K562 (cell line): ENCODE results near the gene CEP78. TPM values are rescaled to one million over a fixed set of nuclear protein-coding genes. Genes with fewer than 3 reads are reported as not detected.

Source experiments
- ATAC-seq: fragments of 200-7000 bp; cut with Tn5 transposase; 3 replicates; pipeline ENCODE4 v1.9.1; 2020; ENCODE audit warnings: moderate library complexity
- BruUV-seq: library from RNA; stranded (reverse); fragments of 400-500 nt; replicated peaks from 2 replicates; lab custom pipeline; 2021; lab: Mats Ljungman, UMichigan
- CTCF ChIA-PET: fragments of 300-600 bp; formaldehyde crosslinking; extraction: SDS; loops from one replicate; lab custom pipeline; 2021; ENCODE audit warnings: low intra/inter-chr PET ratio; lab: Yijun Ruan, JAX
- POLR2A ChIA-PET: fragments of 300-600, 350-650 bp; sonication (Branson Sonifier 250); formaldehyde crosslinking; extraction: SDS; loops from one replicate; lab custom pipeline; 2021; ENCODE audit warnings: antibody characterized with exemption, inconsistent platforms; lab: Yijun Ruan, JAX
- DNase-seq, 4 experiments: peaks; one replicate each; pipeline versions ENCODE4 v3.0.0 to v3.0.0-alpha.2; 2011 to 2018; ENCODE audit warnings: low spot score in 3 of 4, mixed read lengths in 3 of 4; ENCODE audit errors: extremely low read depth in 1 of 4
- FAIRE-seq: peaks from 2 replicates; lab custom pipeline; 2011; peaks lifted over from hg19 to GRCh38; lab: Jason Lieb, UNC
- H2AFZ ChIP-seq: 2 replicates; pipeline ENCODE4 v1.6.0; 2011; ENCODE audit warnings: low read depth, low read length, control low read depth, inconsistent platforms
- H3K27ac ChIP-seq: fragments of 200-600 bp; 3 replicates; pipeline ENCODE4 v1.8.0; 2011; ENCODE audit warnings: low read depth, mild to moderate bottlenecking, control low read depth, inconsistent platforms, low read length, moderate library complexity, mixed read lengths; ENCODE audit errors: extremely low read depth
- H3K27me3 ChIP-seq, 2 experiments: fragments of 300-600 bp in 1 of 2; 2 replicates in 1 of 2; 3 replicates in 1 of 2; pipeline versions ENCODE4 v1.6.0 to v1.8.0; 2011; ENCODE audit warnings: inconsistent platforms in 2 of 2, low read length in 2 of 2, mild to moderate bottlenecking in 1 of 2, mixed read lengths in 1 of 2, moderate library complexity in 1 of 2; ENCODE audit not compliant: control insufficient read depth in 2 of 2, insufficient read depth in 2 of 2
- H3K36me3 ChIP-seq: fragments of 300-600 bp; 3 replicates; pipeline ENCODE4 v1.8.0; 2011; ENCODE audit warnings: mild to moderate bottlenecking, low read length, inconsistent platforms; ENCODE audit not compliant: control insufficient read depth, insufficient read depth
- H3K4me1 ChIP-seq, 2 experiments: fragments of 200-600 bp in 1 of 2; replicated peaks in 1 of 2; 2 replicates in 1 of 2; 3 replicates in 1 of 2; pipeline versions ENCODE4 v1.5.1 to v1.8.0; 2011; ENCODE audit warnings: inconsistent platforms in 2 of 2, low read length in 2 of 2, mild to moderate bottlenecking in 1 of 2, mixed read lengths in 1 of 2, moderate library complexity in 1 of 2; ENCODE audit not compliant: control insufficient read depth in 2 of 2, insufficient read depth in 2 of 2
- H3K4me2 ChIP-seq: 2 replicates; pipeline ENCODE4 v1.6.1; 2011; ENCODE audit warnings: low read length, control low read depth, inconsistent platforms, mixed read lengths; ENCODE audit not compliant: insufficient read depth
- H3K4me3 ChIP-seq: fragments of 200-600 bp; sonication (generic), shearing (Covaris generic); 2 replicates; pipeline ENCODE4 v1.5.1; 2016; ENCODE audit warnings: control low read depth, inconsistent platforms
- H3K79me2 ChIP-seq: fragments of 200-600 bp; 3 replicates; pipeline ENCODE4 v1.8.0; 2011; ENCODE audit warnings: low read length, inconsistent platforms; ENCODE audit not compliant: control insufficient read depth, insufficient read depth
- H3K9ac ChIP-seq, 2 experiments: 2 replicates each; pipeline versions ENCODE4 v1.6.0 to v1.6.1; 2011; ENCODE audit warnings: low read depth in 2 of 2, low read length in 2 of 2, control low read depth in 1 of 2, inconsistent platforms in 1 of 2, mild to moderate bottlenecking in 1 of 2, mixed read lengths in 1 of 2; ENCODE audit not compliant: insufficient read depth in 1 of 2
- H3K9me1 ChIP-seq: one replicate; pipeline ENCODE4 v1.6.0; 2011; ENCODE audit warnings: inconsistent platforms, mild to moderate bottlenecking, low read length, moderate library complexity; ENCODE audit not compliant: control insufficient read depth, insufficient read depth
- H3K9me3 ChIP-seq: replicated peaks from 2 replicates; pipeline ENCODE4 v1.5.1; 2011; ENCODE audit warnings: low read depth, low read length, inconsistent platforms; ENCODE audit not compliant: control insufficient read depth, insufficient read depth
- H4K20me1 ChIP-seq: replicated peaks from 2 replicates; pipeline ENCODE4 v1.6.1; 2011; ENCODE audit warnings: low read length, inconsistent platforms, mixed read lengths; ENCODE audit not compliant: control insufficient read depth, insufficient read depth
- BRD4 ChIP-seq: fragments of 200-600 bp; sonication (generic); IDR thresholded peaks from 2 replicates; pipeline ENCODE4 v1.6.1; 2017; ENCODE audit warnings: inconsistent platforms
- CSDE1 ChIP-seq, 2 experiments: fragments of 450-650 bp; IDR thresholded peaks; 2 replicates each; pipeline ENCODE4 v1.6.1; 2016; ENCODE audit warnings: mild to moderate bottlenecking in 1 of 2
- EP400 ChIP-seq: fragments of 450-650 bp; IDR thresholded peaks from 2 replicates; pipeline ENCODE4 v1.6.1; 2017; ENCODE audit warnings: antibody characterized with exemption, mild to moderate bottlenecking, moderate library complexity
- FOXA1 ChIP-seq: fragments of 450-650 bp; IDR thresholded peaks from 2 replicates; pipeline ENCODE4 v1.6.1; 2016; ENCODE audit warnings: mild to moderate bottlenecking, borderline replicate concordance
- KLF16 ChIP-seq: IDR thresholded peaks from 2 replicates; pipeline ENCODE4 v1.6.1; 2016; ENCODE audit warnings: antibody characterized with exemption
- MYBL2 ChIP-seq, 2 experiments: fragments of 450-650 bp in 1 of 2; sonication (generic) in 1 of 2; formaldehyde crosslinking in 1 of 2; IDR thresholded peaks; 2 replicates each; pipeline versions ENCODE4 v1.6.1 to v1.8.1; 2017 to 2022; ENCODE audit warnings: borderline replicate concordance in 1 of 2, inconsistent platforms in 1 of 2, low read depth in 1 of 2, mild to moderate bottlenecking in 1 of 2, missing genetic modification reagents in 1 of 2, moderate library complexity in 1 of 2
- PCBP2 ChIP-seq: fragments of 200-400 bp; formaldehyde crosslinking; IDR thresholded peaks from 2 replicates; pipeline ENCODE4 v1.6.1; 2018; ENCODE audit warnings: low read length, low read depth, mild to moderate bottlenecking, moderate library complexity; ENCODE audit not compliant: poor library complexity, severe bottlenecking
- POLR2AphosphoS5 ChIP-seq: IDR thresholded peaks from 2 replicates; pipeline ENCODE4 v1.6.1; 2011; ENCODE audit warnings: mild to moderate bottlenecking, low read depth, low read length, moderate library complexity; ENCODE audit not compliant: control insufficient read depth, insufficient read depth
- RUNX1 ChIP-seq: sonication (generic); IDR thresholded peaks from 2 replicates; pipeline ENCODE4 v1.6.1; 2016; ENCODE audit warnings: antibody characterized with exemption, low read depth
- SOX6 ChIP-seq: fragments of 450-650 bp; IDR thresholded peaks from 2 replicates; pipeline ENCODE4 v1.6.1; 2014; ENCODE audit warnings: mild to moderate bottlenecking
- TBP ChIP-seq: optimal IDR thresholded peaks from 2 replicates; pipeline ENCODE3; 2011; ENCODE audit warnings: low read depth, low read length, improper control_type of control experiment
- U2AF1 ChIP-seq: fragments of 200-400 bp; formaldehyde crosslinking; optimal IDR thresholded peaks from 2 replicates; pipeline ENCODE3; 2017; ENCODE audit warnings: mild to moderate bottlenecking, low read depth, low read length, moderate library complexity
- ZFP36 ChIP-seq: fragments of 150-350 bp; IDR thresholded peaks from 2 replicates; pipeline ENCODE4 v1.6.1; 2018; ENCODE audit warnings: low read length, low read depth; ENCODE audit not compliant: partially characterized antibody
- ZNF699 ChIP-seq: fragments of 250-450 bp; sonication (Bioruptor Pico); IDR thresholded peaks from 2 replicates; pipeline ENCODE4 v1.8.0; 2021; ENCODE audit warnings: mild to moderate bottlenecking, moderate library complexity; ENCODE audit not compliant: insufficient replicate concordance
- WGBS: fragments of 100-300 bp; shearing (Covaris generic); methylation state at CpG from one replicate; pipeline ENCODE4 v1.1.6; 2016; ENCODE audit warnings: low coverage, mixed read lengths; ENCODE audit not compliant: insufficient coverage; ENCODE audit errors: missing lambda C conversion rate; 5-methylcytosine and 5-hydroxymethylcytosine counted together
- in situ Hi-C: fragments of 300-500 bp; cut with MboI; formaldehyde crosslinking; loops from 4 replicates; pipeline ENCODE4 v1.15.0; 2018; ENCODE audit warnings: inconsistent platforms, mixed read lengths
- intact Hi-C: fragments of 100-400 bp; cut with micrococcal nuclease; formaldehyde crosslinking; loops from 2 replicates; pipeline ENCODE4 v1.14.2; 2022
- polyA plus RNA-seq, 8 experiments: library from polyadenylated mRNA; depleted of rRNA in 4 of 8; stranded (reverse) in 5 of 8; unstranded in 3 of 8; fragments of >200 nt; fragmentation: Nextera tagmentation in 2 of 8; fragmentation: Illumina TruSeq in 1 of 8; extraction: Ambion mirVana in 2 of 8; extraction: Trizol in 1 of 8; gene quantifications; 2 replicates each; pipeline versions ENCODE4 v1.2.1 to v1.2.3, GENCODE V29; 2011 to 2014; ENCODE audit warnings: inconsistent platforms in 1 of 8, missing spikeins in 1 of 8
- total RNA-seq, 7 experiments: library from RNA; depleted of rRNA in 6 of 7; stranded (reverse); fragments of >200 nt in 6 of 7; fragmentation: Illumina TruSeq in 2 of 7; extraction: Trizol in 2 of 7; gene quantifications; 2 replicates each; pipeline versions ENCODE4 v1.2.1 to v1.2.3, GENCODE V29; 2011 to 2021; ENCODE audit warnings: low replicate concordance in 1 of 7
- TF ChIP-seq, protein P1 (sequence below): IDR thresholded peaks from 3 replicates; pipeline ENCODE4 v1.6.1; 2011; ENCODE audit warnings: borderline replicate concordance, mild to moderate bottlenecking; ENCODE audit not compliant: insufficient read length, insufficient read depth
- TF ChIP-seq, protein P2 (sequence below): fragments of 450-650 bp; IDR thresholded peaks from 2 replicates; pipeline ENCODE4 v1.6.1; 2016; ENCODE audit warnings: missing biosample characterization, missing genetic modification characterization

CEP78 gene
- total and polyA plus RNA-seq, 9 of the 15 experiments (the other 6 are each of a cell fraction or from before 2014, with no cell fraction given) = 3.5 to 26.0 (median 21.5) TPM

DNA sequence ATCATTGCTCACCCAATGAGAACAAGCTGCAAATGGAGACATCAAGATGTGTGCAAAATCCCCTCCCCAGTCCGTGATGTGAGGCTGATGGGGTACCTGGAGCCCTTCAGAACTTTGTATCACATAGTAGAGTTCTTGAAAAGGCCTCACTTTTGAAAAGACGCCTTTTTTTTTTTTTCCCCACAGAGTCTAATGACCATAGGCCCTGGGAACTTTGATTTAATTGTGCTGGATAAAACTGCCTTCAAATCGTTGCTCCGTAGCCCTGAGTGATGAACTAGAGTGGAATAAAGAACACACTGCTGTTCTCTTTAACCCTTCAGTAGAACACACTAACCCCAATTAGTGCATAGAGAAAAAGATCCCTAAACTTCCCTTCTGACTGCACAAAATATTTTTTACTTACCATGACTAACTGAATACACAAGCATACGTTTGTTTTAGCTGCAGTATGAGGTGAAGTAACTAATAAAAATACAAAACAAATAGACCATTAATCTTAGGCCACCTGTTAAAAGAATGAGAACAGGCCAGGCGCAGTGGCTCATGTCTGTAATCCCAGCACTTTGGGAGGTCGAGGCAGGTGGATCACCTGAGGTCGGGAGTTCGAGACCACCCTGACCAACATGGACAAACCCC lies 76.1 kb downstream of the CEP78 start:
- H3K27me3 ChIP-seq = no peaks in the 10 kb centered on the region

DNA sequence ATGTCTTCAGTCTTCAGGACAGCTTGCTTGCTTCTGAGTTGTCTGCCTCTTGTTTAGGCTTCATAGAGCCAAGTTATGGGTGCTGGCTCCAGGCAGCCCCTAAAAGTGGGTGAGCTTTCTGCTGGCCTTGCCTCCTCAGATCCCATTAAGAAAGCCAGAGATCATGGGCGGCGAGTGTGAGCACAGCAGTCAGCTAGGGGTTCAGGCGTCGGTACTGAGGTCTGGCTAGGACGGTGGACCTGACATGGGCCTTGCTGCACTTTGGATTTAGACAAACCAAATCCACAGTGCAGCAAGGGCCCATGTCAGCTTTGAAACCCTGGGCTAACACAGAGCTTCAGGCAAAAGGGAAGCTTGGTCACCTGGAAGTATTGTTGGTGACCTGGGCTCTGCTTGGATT lies 78.7 kb downstream of the CEP78 start:
- in situ Hi-C loops (no loop called here), intact Hi-C loops (no loop called here)
- 0 out of 2 replicates have a peak, but pooled peaks cover 4% of the 10 kb centered on the region for H4K20me1 ChIP-seq
- TF ChIP-seq CSDE1 (IDR thresholded peaks at IDR 0.05) (no peak), SOX6 (no peak), PCBP2 (no peak), ZNF699 (CRISPR knock-in tag) (no peak), TBP (no peak), POLR2AphosphoS5 (no peak)
- TF ChIP-seq, protein P1, sequence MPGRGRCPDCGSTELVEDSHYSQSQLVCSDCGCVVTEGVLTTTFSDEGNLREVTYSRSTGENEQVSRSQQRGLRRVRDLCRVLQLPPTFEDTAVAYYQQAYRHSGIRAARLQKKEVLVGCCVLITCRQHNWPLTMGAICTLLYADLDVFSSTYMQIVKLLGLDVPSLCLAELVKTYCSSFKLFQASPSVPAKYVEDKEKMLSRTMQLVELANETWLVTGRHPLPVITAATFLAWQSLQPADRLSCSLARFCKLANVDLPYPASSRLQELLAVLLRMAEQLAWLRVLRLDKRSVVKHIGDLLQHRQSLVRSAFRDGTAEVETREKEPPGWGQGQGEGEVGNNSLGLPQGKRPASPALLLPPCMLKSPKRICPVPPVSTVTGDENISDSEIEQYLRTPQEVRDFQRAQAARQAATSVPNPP = no peak
- TF ChIP-seq, protein P2, sequence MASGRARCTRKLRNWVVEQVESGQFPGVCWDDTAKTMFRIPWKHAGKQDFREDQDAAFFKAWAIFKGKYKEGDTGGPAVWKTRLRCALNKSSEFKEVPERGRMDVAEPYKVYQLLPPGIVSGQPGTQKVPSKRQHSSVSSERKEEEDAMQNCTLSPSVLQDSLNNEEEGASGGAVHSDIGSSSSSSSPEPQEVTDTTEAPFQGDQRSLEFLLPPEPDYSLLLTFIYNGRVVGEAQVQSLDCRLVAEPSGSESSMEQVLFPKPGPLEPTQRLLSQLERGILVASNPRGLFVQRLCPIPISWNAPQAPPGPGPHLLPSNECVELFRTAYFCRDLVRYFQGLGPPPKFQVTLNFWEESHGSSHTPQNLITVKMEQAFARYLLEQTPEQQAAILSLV (tag) = no peak
- no TSS peak for BruUV-seq
- H3K79me2 ChIP-seq = no peaks in the 10 kb centered on the region
- ATAC-seq = no peak
- H3K9ac ChIP-seq = no peak overlapping the region
- H3K36me3 ChIP-seq = peaks cover 58% of the 10 kb centered on the region; the same call in 2 of the 3 replicates
- no peak for DNase-seq
- no peaks in the 10 kb centered on the region; a peak in 1 of 5 replicates for H3K4me1 ChIP-seq
- H3K9me1 ChIP-seq = no peaks in the 10 kb centered on the region
- FAIRE-seq = no peak
- H3K4me2 ChIP-seq = no peak overlapping the region
- H2AFZ ChIP-seq = no peak overlapping the region
- no peaks in the 10 kb centered on the region for H3K27me3 ChIP-seq
- H3K27ac ChIP-seq = no peak overlapping the region
- ChIA-PET CTCF (no interaction called here), POLR2A (interaction anchor here (1.6 to 2.6 kb wide), 4 partner anchors 11 to 17 kb away, joined by 4 to 13 read pairs (median 10); partner anchors contain the start of gene PSAT1)
- no peaks in the 10 kb centered on the region for H3K9me3 ChIP-seq
- no peak overlapping the region for H3K4me3 ChIP-seq
- WGBS = 100% methylated on average over 3 of the region's 5 CpGs

More for the DNA sequence above, 76.1 kb downstream of the CEP78 start:
- Histone ChIP-seq H3K4me1 (no peaks in the 10 kb centered on the region; a peak in 1 of 5 replicates), H3K9me3 (no peaks in the 10 kb centered on the region), H2AFZ (no peak overlapping the region), H3K36me3 (peaks cover 44% of the 10 kb centered on the region; the same call in 2 of the 3 replicates), H3K4me2 (no peak overlapping the region), H3K79me2 (no peaks in the 10 kb centered on the region), H3K27ac (no peak overlapping the region), H3K4me3 (no peak overlapping the region), H3K9ac (no peak overlapping the region), H4K20me1 (0 out of 2 replicates have a peak, but pooled peaks cover 4% of the 10 kb centered on the region), H3K9me1 (no peaks in the 10 kb centered on the region)
- ChIA-PET POLR2A (interaction anchor here (0.5 to 0.9 kb wide), 3 partner anchors 8 to 541 kb away, joined by 3 to 5 read pairs (median 5); no protein-coding TSS in a partner anchor), CTCF (no interaction called here)
- TF ChIP-seq ZFP36 (no peak), U2AF1 (no peak), EP400 (no peak), BRD4 (no peak), FOXA1 (no peak), RUNX1 (no peak), MYBL2 (IDR thresholded peaks at IDR 0.05; ENCODE audit: low read depth) (no peak), MYBL2 (CRISPR knock-in tag; IDR thresholded peaks at IDR 0.05; ENCODE audit: borderline replicate concordance) (no peak), KLF16 (no peak)
- DNase-seq (no peak), ATAC-seq (no peak), FAIRE-seq (no peak)
- intact Hi-C loops (no loop called here), in situ Hi-C loops (no loop called here)
- 85% methylated on average over 6 of the region's 9 CpGs for WGBS
- no TSS peak for BruUV-seq
